H1 (cell line): Measurements from ENCODE around the gene DECR2. TPM values are rescaled to one million over a fixed set of nuclear protein-coding genes. Genes with fewer than 3 reads are reported as not detected.

Experiments used
- CTCF ChIA-PET: fragments of 300-600 bp; sonication (Branson Sonifier 250); formaldehyde crosslinking; loops from one replicate; lab custom pipeline; 2021; ENCODE audit not compliant: partially characterized antibody; lab: Charles Lee
- POLR2A ChIA-PET: fragments of 300-600 bp; sonication (Branson Sonifier 250); formaldehyde crosslinking; loops from one replicate; lab custom pipeline; 2021; ENCODE audit warnings: inconsistent platforms; ENCODE audit not compliant: partially characterized antibody; lab: Charles Lee
- DNase-seq, 2 experiments: peaks; one replicate each; pipeline versions ENCODE4 v3.0.0 to v3.0.0-alpha.2; 2010 to 2022; ENCODE audit warnings: low spot score in 2 of 2, low read depth in 1 of 2, mixed read lengths in 1 of 2
- FAIRE-seq: peaks from 2 replicates; lab custom pipeline; 2011; peaks lifted over from hg19 to GRCh38; lab: Jason Lieb, UNC
- H2AFZ ChIP-seq: 2 replicates; pipeline ENCODE4 v1.8.1; 2012; ENCODE audit warnings: low read length, inconsistent platforms
- H2AK5ac ChIP-seq: 2 replicates; pipeline ENCODE4 v1.6.1; 2013; ENCODE audit warnings: low read depth, low read length
- H2BK120ac ChIP-seq: replicated peaks from 2 replicates; pipeline ENCODE3; 2013; ENCODE audit warnings: low read depth, low read length, inconsistent platforms
- H2BK12ac ChIP-seq: 2 replicates; pipeline ENCODE4 v1.6.1; 2013; ENCODE audit warnings: low read depth, low read length
- H2BK15ac ChIP-seq: 2 replicates; pipeline ENCODE4 v1.6.1; 2013; ENCODE audit warnings: low read length
- H2BK20ac ChIP-seq: 2 replicates; pipeline ENCODE4 v1.6.1; 2013; ENCODE audit warnings: low read length
- H2BK5ac ChIP-seq: 2 replicates; pipeline ENCODE4 v1.6.1; 2013; ENCODE audit warnings: low read depth, low read length
- H3K14ac ChIP-seq: 2 replicates; pipeline ENCODE4 v1.6.1; 2013; ENCODE audit warnings: inconsistent platforms; ENCODE audit not compliant: insufficient read length
- H3K18ac ChIP-seq: 2 replicates; pipeline ENCODE4 v1.6.1; 2013; ENCODE audit warnings: low read length; ENCODE audit errors: extremely low read depth
- H3K23ac ChIP-seq: 2 replicates; pipeline ENCODE4 v1.6.1; 2013; ENCODE audit warnings: inconsistent platforms; ENCODE audit not compliant: insufficient read length
- H3K23me2 ChIP-seq: 2 replicates; pipeline ENCODE4 v1.6.1; 2013; ENCODE audit warnings: low read depth, low read length
- H3K27ac ChIP-seq: 2 replicates; pipeline ENCODE4 v1.6.1; 2011; ENCODE audit warnings: low read depth, low read length, inconsistent platforms
- H3K27me3 ChIP-seq, 4 experiments: replicated peaks in 1 of 4; 1 replicate in 1 of 4; 2 replicates in 3 of 4; pipeline versions ENCODE4 v1.6.1 to v1.8.1; 2011 to 2013; ENCODE audit warnings: low read length in 3 of 4, mild to moderate bottlenecking in 3 of 4, inconsistent platforms in 2 of 4, mixed read lengths in 2 of 4, moderate library complexity in 1 of 4; ENCODE audit not compliant: control insufficient read depth in 3 of 4, insufficient read depth in 3 of 4; ENCODE audit errors: extremely low read depth in 1 of 4
- H3K36me3 ChIP-seq, 4 experiments: 2 replicates each; pipeline versions ENCODE4 v1.6.1 to v1.8.1; 2011 to 2013; ENCODE audit warnings: mild to moderate bottlenecking in 4 of 4, low read length in 3 of 4, moderate library complexity in 2 of 4, control low read depth in 1 of 4, inconsistent platforms in 1 of 4; ENCODE audit not compliant: insufficient read depth in 4 of 4, control insufficient read depth in 2 of 4
- H3K4ac ChIP-seq: replicated peaks from 2 replicates; pipeline ENCODE3; 2013; ENCODE audit warnings: low read length, low read depth, mixed read lengths, inconsistent platforms; ENCODE audit not compliant: insufficient read length
- H3K4me1 ChIP-seq, 4 experiments: replicated peaks in 1 of 4; 1 replicate in 1 of 4; 2 replicates in 3 of 4; pipeline versions ENCODE4 v1.6.1 to v1.8.1; 2011 to 2013; ENCODE audit warnings: low read length in 3 of 4, inconsistent platforms in 2 of 4, mixed read lengths in 1 of 4; ENCODE audit not compliant: insufficient read depth in 4 of 4, control insufficient read depth in 3 of 4
- H3K4me2 ChIP-seq, 2 experiments: 2 replicates each; pipeline versions ENCODE4 v1.6.1 to v1.8.1; 2011 to 2013; ENCODE audit warnings: low read depth in 2 of 2, low read length in 2 of 2, control low read depth in 1 of 2, inconsistent platforms in 1 of 2, mild to moderate bottlenecking in 1 of 2; ENCODE audit not compliant: insufficient read depth in 1 of 2
- H3K4me3 ChIP-seq, 4 experiments: fragments of 200-600, 300-600 bp in 1 of 4; sonication (generic), shearing (Covaris generic), sonication (Bioruptor Twin) in 1 of 4; 2 replicates each; pipeline versions ENCODE4 v1.5.1 to v1.8.1; 2011 to 2016; ENCODE audit warnings: low read length in 4 of 4, low read depth in 3 of 4, control low read depth in 2 of 4, inconsistent platforms in 2 of 4, mild to moderate bottlenecking in 2 of 4, mixed read lengths in 1 of 4, moderate library complexity in 1 of 4; ENCODE audit not compliant: insufficient read depth in 2 of 4; ENCODE audit errors: extremely low read depth in 1 of 4
- H3K56ac ChIP-seq: replicated peaks from 2 replicates; pipeline ENCODE3; 2013; ENCODE audit warnings: low read depth, mild to moderate bottlenecking, mixed read lengths, low read length, inconsistent platforms; ENCODE audit not compliant: insufficient read length
- H3K79me1 ChIP-seq: 2 replicates; pipeline ENCODE4 v1.6.1; 2013; ENCODE audit warnings: low read depth, low read length, control low read depth
- H3K79me2 ChIP-seq, 2 experiments: 2 replicates each; pipeline versions ENCODE4 v1.6.1 to v1.8.1; 2012 to 2013; ENCODE audit warnings: low read length in 2 of 2, mild to moderate bottlenecking in 2 of 2, inconsistent platforms in 1 of 2; ENCODE audit not compliant: insufficient read depth in 2 of 2, control insufficient read depth in 1 of 2
- H3K9ac ChIP-seq, 4 experiments: replicated peaks in 1 of 4; 1 replicate in 1 of 4; 2 replicates in 3 of 4; pipeline versions ENCODE4 v1.6.1 to v1.8.1; 2011 to 2013; ENCODE audit warnings: low read depth in 3 of 4, low read length in 3 of 4, control low read depth in 2 of 4, mild to moderate bottlenecking in 2 of 4, moderate library complexity in 2 of 4, inconsistent platforms in 1 of 4; ENCODE audit errors: extremely low read depth in 1 of 4
- H3K9me3 ChIP-seq, 2 experiments: 2 replicates each; pipeline versions ENCODE4 v1.6.1 to v1.8.1; 2012 to 2013; ENCODE audit warnings: mild to moderate bottlenecking in 2 of 2, moderate library complexity in 2 of 2, control low read depth in 1 of 2, inconsistent platforms in 1 of 2, low read depth in 1 of 2, low read length in 1 of 2, mixed read lengths in 1 of 2; ENCODE audit not compliant: insufficient read depth in 2 of 2
- H4K20me1 ChIP-seq, 2 experiments: replicated peaks in 1 of 2; 2 replicates each; pipeline versions ENCODE3 to v1.8.1; 2011 to 2013; ENCODE audit warnings: inconsistent platforms in 2 of 2, low read length in 2 of 2, mild to moderate bottlenecking in 1 of 2; ENCODE audit not compliant: insufficient read depth in 2 of 2, control insufficient read depth in 1 of 2
- H4K5ac ChIP-seq: 2 replicates; pipeline ENCODE4 v1.6.1; 2013; ENCODE audit warnings: low read length, low read depth, mixed read lengths, inconsistent platforms; ENCODE audit not compliant: insufficient read length
- H4K8ac ChIP-seq: 2 replicates; pipeline ENCODE4 v1.8.0; 2013; ENCODE audit warnings: mild to moderate bottlenecking, moderate library complexity, low read length, inconsistent platforms; ENCODE audit not compliant: insufficient read depth; ENCODE audit errors: extremely low read depth
- H4K91ac ChIP-seq: replicated peaks from 2 replicates; pipeline ENCODE3; 2013; ENCODE audit warnings: low read length, mixed read lengths, inconsistent platforms; ENCODE audit not compliant: insufficient read length
- POLR2AphosphoS5 ChIP-seq: IDR thresholded peaks from 2 replicates; pipeline ENCODE4 v1.6.1; 2011; ENCODE audit warnings: low read depth, low read length
- RFX5 ChIP-seq: IDR thresholded peaks from 2 replicates; pipeline ENCODE4 v1.6.1; 2011; ENCODE audit warnings: low read depth, low read length, improper control_type of control experiment, borderline replicate concordance
- WGBS, 2 experiments: shearing (Covaris generic) in 1 of 2; methylation state at CpG; one replicate each; pipeline versions ENCODE4 v1.1.6 to v1.1.7; 2013 to 2015; ENCODE audit warnings: low lambda C conversion rate in 2 of 2, mixed read lengths in 2 of 2, inconsistent platforms in 1 of 2, low coverage in 1 of 2, missing lambda C conversion rate in 1 of 2; ENCODE audit not compliant: insufficient replicate concordance in 2 of 2, insufficient coverage in 1 of 2, insufficient read length in 1 of 2; ENCODE audit errors: extremely low coverage in 1 of 2, missing lambda C conversion rate in 1 of 2; 5-methylcytosine and 5-hydroxymethylcytosine counted together
- polyA plus RNA-seq, 7 experiments: library from polyadenylated mRNA; depleted of rRNA in 3 of 7; stranded (reverse) in 5 of 7; unstranded in 2 of 7; fragments of >200 nt in 5 of 7; fragments of 200-250 nt in 2 of 7; gene quantifications; 1 replicate in 5 of 7; 2 replicates in 1 of 7; 4 replicates in 1 of 7; pipeline versions ENCODE4 v1.2.1 to v1.2.3, GENCODE V29; 2011 to 2013; ENCODE audit warnings: missing spikeins in 2 of 7, mixed read lengths in 2 of 7
- total RNA-seq: library from RNA; stranded (reverse); fragmentation: NEBNext Ultra II Directional; extraction: Animal tissue kit (Norgen Biotek cat#: 25700); gene quantifications from 2 replicates; pipeline ENCODE4 v1.2.1, GENCODE V29; 2021

Gene DECR2
- total and polyA plus RNA-seq, 2 of the 8 experiments (the other 6 are each of a cell fraction or from before 2014, with no cell fraction given): 28.2 to 39.9 TPM

GRCh38 chr16:364595-365491 lies 36.8 kb upstream of the DECR2 start:
- 91% methylated on average over 18 of the region's 19 CpGs; no CpG with 5 or more reads in 1 of the 2 experiments for WGBS, 2 experiments
- CTCF ChIA-PET: interaction anchor here (0.7 to 1.1 kb wide), 3 partner anchors 21 to 128 kb away, joined by 3 read pairs; no protein-coding TSS in a partner anchor
- POLR2A ChIA-PET: interaction anchor here (0.8 to 2.4 kb wide), 3 partner anchors 9 to 129 kb away, joined by 3 to 5 read pairs (median 5); no protein-coding TSS in a partner anchor

More at GRCh38 chr16:364595-365491, 36.8 kb upstream of the DECR2 start:
- FAIRE-seq: no peak
- H3K4ac ChIP-seq: no peak overlapping the region
- no peak for DNase-seq
- no peak overlapping the region for H3K4me3 ChIP-seq
- no peaks in the 10 kb centered on the region; a peak in 1 of 4 replicates for H3K79me2 ChIP-seq
- no peak overlapping the region for H4K91ac ChIP-seq
- H3K27me3 ChIP-seq: no peaks in the 10 kb centered on the region
- H3K18ac ChIP-seq: no peak overlapping the region
- no peak overlapping the region for H3K14ac ChIP-seq
- H3K79me1 ChIP-seq: no peaks in the 10 kb centered on the region; the same call in 1 of the 2 replicates
- H4K5ac ChIP-seq: no peak overlapping the region
- H3K4me2 ChIP-seq: no peak overlapping the region
- no peak overlapping the region for H2AFZ ChIP-seq
- H3K9me3 ChIP-seq: no peaks in the 10 kb centered on the region
- no peaks in the 10 kb centered on the region; the same call in 1 of the 2 replicates for H3K23me2 ChIP-seq
- peak overlapping the region; percentile 88; the same call in 1 of the 2 replicates for H2AK5ac ChIP-seq
- H3K9ac ChIP-seq: no peak overlapping the region
- H2BK5ac ChIP-seq: 0 out of 2 replicates have a peak overlapping the region, but pooled peaks have one; percentile 63
- H4K20me1 ChIP-seq: peaks cover 0 to 8% of the 10 kb centered on the region in 2 experiments
- H3K27ac ChIP-seq: no peak overlapping the region
- H3K36me3 ChIP-seq: peaks cover 5 to 20% (median 18%) of the 10 kb centered on the region in 4 experiments; a peak in 5 of 8 replicates
- no peak overlapping the region; the same call in 1 of the 2 replicates for H4K8ac ChIP-seq
- no peak overlapping the region for H2BK120ac ChIP-seq
- H2BK15ac ChIP-seq: no peak overlapping the region
- peaks cover 0 to 7% (median 5%) of the 10 kb centered on the region in 4 experiments; a peak in 5 of 7 replicates for H3K4me1 ChIP-seq
- no peak overlapping the region for H3K56ac ChIP-seq
- TF ChIP-seq RFX5 (no peak), POLR2AphosphoS5 (0 out of 2 replicates have a peak, but pooled peaks have one; percentile 12)
- TF ChIP-seq, all 59 proteins: peak for 1
- Histone ChIP-seq H2BK12ac (no peak overlapping the region), H2BK20ac (no peak overlapping the region), H3K23ac (no peak overlapping the region)
